ENCODE data around the gene ABRAXAS1. TPM values are rescaled to one million over a fixed set of nuclear protein-coding genes. Genes with fewer than 3 reads are reported as not detected.

ABRAXAS1 gene
- total RNA-seq, result 10 to 100 TPM in 1 of 2 donors, 1 to 10 TPM in 1; 2.4 to 14.0 TPM

- Histone ChIP-seq H3K27ac (peak within 1 kb of the TSS; percentile 93 to 94), H3K4me3 (peak within 1 kb of the TSS; percentile 99), H3K27me3 (replicated peaks; ENCODE audit: insufficient read depth) (no peaks in the 10 kb centered on the region), H3K36me3 (no peaks in the 10 kb centered on the region), H3K9me3 (no peaks in the 10 kb centered on the region), H3K4me1 (ENCODE audit: control insufficient read depth in 1 of 2, low read depth in 2 of 2) (peaks cover 6 to 15% of the 10 kb centered on the region in 2 donors)
- DNase-seq (ENCODE audit: low spot score), result peak; percentile 84
- peak; percentile 96 for ATAC-seq (ENCODE audit: insufficient number of reproducible peaks, low FRiP score, low read depth)
- TF ChIP-seq, protein P1, sequence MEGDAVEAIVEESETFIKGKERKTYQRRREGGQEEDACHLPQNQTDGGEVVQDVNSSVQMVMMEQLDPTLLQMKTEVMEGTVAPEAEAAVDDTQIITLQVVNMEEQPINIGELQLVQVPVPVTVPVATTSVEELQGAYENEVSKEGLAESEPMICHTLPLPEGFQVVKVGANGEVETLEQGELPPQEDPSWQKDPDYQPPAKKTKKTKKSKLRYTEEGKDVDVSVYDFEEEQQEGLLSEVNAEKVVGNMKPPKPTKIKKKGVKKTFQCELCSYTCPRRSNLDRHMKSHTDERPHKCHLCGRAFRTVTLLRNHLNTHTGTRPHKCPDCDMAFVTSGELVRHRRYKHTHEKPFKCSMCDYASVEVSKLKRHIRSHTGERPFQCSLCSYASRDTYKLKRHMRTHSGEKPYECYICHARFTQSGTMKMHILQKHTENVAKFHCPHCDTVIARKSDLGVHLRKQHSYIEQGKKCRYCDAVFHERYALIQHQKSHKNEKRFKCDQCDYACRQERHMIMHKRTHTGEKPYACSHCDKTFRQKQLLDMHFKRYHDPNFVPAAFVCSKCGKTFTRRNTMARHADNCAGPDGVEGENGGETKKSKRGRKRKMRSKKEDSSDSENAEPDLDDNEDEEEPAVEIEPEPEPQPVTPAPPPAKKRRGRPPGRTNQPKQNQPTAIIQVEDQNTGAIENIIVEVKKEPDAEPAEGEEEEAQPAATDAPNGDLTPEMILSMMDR (IDR thresholded peaks at IDR 0.05), result no peak
Observed at GRCh38 chr4:83484500-83485461, at the start of gene ABRAXAS1. ABRAXAS1 (minus strand) TSS chr4:83485100; CDS start chr4:83485072, 28 bp downstream.

- Histone ChIP-seq H3K27me3 (replicated peaks; ENCODE audit: insufficient read depth) (no peaks in the 10 kb centered on the region), H3K4me1 (ENCODE audit: control insufficient read depth in 1 of 2, low read depth in 2 of 2) (no peaks in the 10 kb centered on the region), H3K9me3 (no peaks in the 10 kb centered on the region), H3K36me3 (no peaks in the 10 kb centered on the region), H3K4me3 (no peak overlapping the region), H3K27ac (no peak overlapping the region)
- TF ChIP-seq, protein P1 (IDR thresholded peaks at IDR 0.05), result no peak
- DNase-seq (ENCODE audit: low spot score), result no peak
- ATAC-seq (ENCODE audit: insufficient number of reproducible peaks, low FRiP score, low read depth), result no peak
Observed at GRCh38 chr4:83527671-83528070, 42.8 kb upstream of the ABRAXAS1 start.

DNA sequence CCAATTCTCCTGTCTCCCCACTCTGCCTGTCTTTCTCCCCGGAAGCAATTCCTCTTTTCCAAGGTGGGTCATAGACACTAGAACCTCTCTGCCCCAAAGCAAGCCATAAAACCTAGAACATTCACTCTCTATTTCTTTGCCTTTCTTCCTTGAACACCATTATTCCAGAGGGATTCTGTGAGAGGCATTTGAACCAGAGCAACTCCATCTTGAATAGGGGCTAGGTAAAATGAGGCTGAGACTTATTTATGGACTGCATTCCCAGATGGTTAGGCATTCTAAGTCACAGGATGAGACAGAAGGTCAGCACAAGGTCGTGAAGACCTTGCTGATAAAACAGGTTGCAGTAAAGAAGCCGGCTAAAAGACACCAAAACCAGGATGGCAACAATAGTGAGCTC, 37.3 kb upstream of the ABRAXAS1 start:
- Histone ChIP-seq H3K36me3 (no peaks in the 10 kb centered on the region), H3K27me3 (replicated peaks; ENCODE audit: insufficient read depth) (no peaks in the 10 kb centered on the region), H3K27ac (no peak overlapping the region), H3K4me3 (no peak overlapping the region), H3K4me1 (ENCODE audit: control insufficient read depth in 1 of 2, low read depth in 2 of 2) (no peaks in the 10 kb centered on the region), H3K9me3 (no peaks in the 10 kb centered on the region)
- no peak for ATAC-seq (ENCODE audit: insufficient number of reproducible peaks, low FRiP score, low read depth)
- TF ChIP-seq, protein P1 (IDR thresholded peaks at IDR 0.05), result no peak
- DNase-seq (ENCODE audit: low spot score), result no peak

DNA sequence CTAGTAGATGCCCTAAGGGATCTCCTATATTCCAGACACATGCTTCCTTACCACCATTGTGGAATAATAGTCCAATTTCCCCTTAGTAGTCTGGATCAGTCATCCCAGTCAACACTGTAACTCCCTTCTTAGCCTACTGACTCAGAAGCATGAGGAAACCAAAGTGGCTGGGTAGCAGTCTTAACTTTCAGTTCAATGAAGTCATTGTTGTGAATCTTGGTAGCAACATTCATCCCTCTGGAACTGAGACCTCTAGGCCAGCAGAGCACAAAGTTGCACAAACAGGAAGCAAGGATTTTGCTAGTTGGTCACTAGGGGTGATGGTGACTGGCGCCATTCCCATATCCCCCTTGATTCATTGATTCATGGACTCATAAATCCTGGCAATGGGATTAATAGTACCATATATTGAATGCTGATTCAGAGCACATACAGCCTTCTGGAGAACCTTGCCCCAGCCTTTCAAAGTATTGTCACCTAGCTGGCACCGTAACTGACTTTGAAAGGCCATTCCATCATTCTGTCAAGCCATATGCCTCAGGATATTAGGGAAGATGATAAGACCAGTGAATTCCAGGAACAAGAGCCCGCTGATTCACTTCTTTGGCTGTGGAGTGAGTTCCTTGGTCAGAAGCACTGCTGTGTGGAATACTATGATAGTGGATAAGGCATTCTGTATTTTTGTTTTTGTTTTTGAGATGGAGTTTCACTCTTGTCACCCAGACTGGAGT, 31.3 kb upstream of the ABRAXAS1 start:
- peak; percentile 10 for DNase-seq (ENCODE audit: low spot score)
- Histone ChIP-seq H3K9me3 (no peaks in the 10 kb centered on the region), H3K27me3 (replicated peaks; ENCODE audit: insufficient read depth) (no peaks in the 10 kb centered on the region), H3K4me1 (ENCODE audit: control insufficient read depth in 1 of 2, low read depth in 2 of 2) (no peaks in the 10 kb centered on the region), H3K27ac (no peak overlapping the region), H3K4me3 (no peak overlapping the region), H3K36me3 (no peaks in the 10 kb centered on the region)
- ATAC-seq (ENCODE audit: insufficient number of reproducible peaks, low FRiP score, low read depth), result no peak
- TF ChIP-seq, protein P1 (IDR thresholded peaks at IDR 0.05), result no peak

- Histone ChIP-seq H3K27me3 (replicated peaks; ENCODE audit: insufficient read depth) (no peaks in the 10 kb centered on the region), H3K27ac (no peak overlapping the region), H3K4me3 (no peak overlapping the region), H3K9me3 (no peaks in the 10 kb centered on the region), H3K4me1 (ENCODE audit: control insufficient read depth in 1 of 2, low read depth in 2 of 2) (no peaks in the 10 kb centered on the region), H3K36me3 (no peaks in the 10 kb centered on the region)
- DNase-seq (ENCODE audit: low spot score), result no peak
- no peak for ATAC-seq (ENCODE audit: insufficient number of reproducible peaks, low FRiP score, low read depth)
- TF ChIP-seq, protein P1 (IDR thresholded peaks at IDR 0.05), result no peak
Observed at GRCh38 chr4:83510442-83510841, 25.5 kb upstream of the ABRAXAS1 start.
